ENCODE data around the gene FAM107B. TPM values are rescaled to one million over a fixed set of nuclear protein-coding genes. Genes with fewer than 3 reads are reported as not detected.

FAM107B gene
- total RNA-seq, 1 experiment from 2014 or later: 144 TPM

- H3K79me2 ChIP-seq (ENCODE audit: low read depth): no peaks in the 10 kb centered on the region
- no peaks in the 10 kb centered on the region for H3K27me3 ChIP-seq (ENCODE audit: insufficient read depth, low read depth)
- H2AFZ ChIP-seq: no peak overlapping the region
- intact Hi-C loops (cut with micrococcal nuclease; ENCODE audit: unreplicated experiment): no loop called here
- no peak overlapping the region for H3K4me2 ChIP-seq
- TF ChIP-seq CTCF (conservative IDR thresholded peaks at IDR 0.05) (no peak), EZH2 (IDR thresholded peaks at IDR 0.05; ENCODE audit: low read depth) (no peak)
- ChIA-PET CTCF (no interaction called here), POLR2A (ENCODE audit: unreplicated experiment) (no interaction called here)
- no peak for DNase-seq
- H3K27ac ChIP-seq: no peak overlapping the region
- peaks cover 8% of the 10 kb centered on the region; the same call in 1 of the 2 replicates for H3K4me1 ChIP-seq (replicated peaks; ENCODE audit: insufficient read depth)
- no peaks in the 10 kb centered on the region for H4K20me1 ChIP-seq (ENCODE audit: insufficient read depth)
- no peaks in the 10 kb centered on the region for H3K36me3 ChIP-seq (ENCODE audit: low read depth)
- no TSS peak for BruUV-seq (replicated peaks)
- no peaks in the 10 kb centered on the region for H3K9me2 ChIP-seq (ENCODE audit: insufficient read depth)
- H3F3A ChIP-seq (ENCODE audit: insufficient read depth, low read depth): no peaks in the 10 kb centered on the region
- H3K9me3 ChIP-seq (ENCODE audit: insufficient read depth, low read depth): no peaks in the 10 kb centered on the region
- H3K4me3 ChIP-seq: no peak overlapping the region
These were observed 98.0 kb downstream of the FAM107B start for GRCh38 chr10:14676732-14677131.

GRCh38 chr10:14674376-14675050, 100.2 kb downstream of the FAM107B start:
- Histone ChIP-seq H4K20me1 (ENCODE audit: insufficient read depth) (no peaks in the 10 kb centered on the region), H3K4me2 (no peak overlapping the region), H3K27ac (no peak overlapping the region), H3F3A (ENCODE audit: insufficient read depth, low read depth) (peaks cover 16% of the 10 kb centered on the region; the same call in 1 of the 2 replicates), H3K79me2 (ENCODE audit: low read depth) (no peaks in the 10 kb centered on the region), H3K4me3 (no peak overlapping the region), H3K4me1 (replicated peaks; ENCODE audit: insufficient read depth) (peaks cover 18% of the 10 kb centered on the region), H3K36me3 (ENCODE audit: low read depth) (no peaks in the 10 kb centered on the region; the same call in 1 of the 2 replicates), H3K9me3 (ENCODE audit: insufficient read depth, low read depth) (no peaks in the 10 kb centered on the region), H3K27me3 (ENCODE audit: insufficient read depth, low read depth) (no peaks in the 10 kb centered on the region), H2AFZ (no peak overlapping the region), H3K9me2 (ENCODE audit: insufficient read depth) (no peaks in the 10 kb centered on the region; the same call in 1 of the 2 replicates)
- intact Hi-C loops (cut with micrococcal nuclease; ENCODE audit: unreplicated experiment): no loop called here
- BruUV-seq (replicated peaks): no TSS peak
- CTCF ChIA-PET: interaction anchor here (0.6 kb wide), 1 partner anchor 688 kb away, joined by 3 read pairs; no protein-coding TSS in a partner anchor
- TF ChIP-seq EZH2 (IDR thresholded peaks at IDR 0.05; ENCODE audit: low read depth): no peak
- TF ChIP-seq CTCF (conservative IDR thresholded peaks at IDR 0.05): no peak
- POLR2A ChIA-PET (ENCODE audit: unreplicated experiment): no interaction called here
- no peak for DNase-seq

- no peak overlapping the region for H3K27ac ChIP-seq
- intact Hi-C loops (cut with micrococcal nuclease; ENCODE audit: unreplicated experiment): no loop called here
- POLR2A ChIA-PET (ENCODE audit: unreplicated experiment): no interaction called here
- H4K20me1 ChIP-seq (ENCODE audit: insufficient read depth): no peaks in the 10 kb centered on the region
- H3K4me2 ChIP-seq: no peak overlapping the region
- H3K4me3 ChIP-seq: no peak overlapping the region
- no peak for DNase-seq
- H3K9me3 ChIP-seq (ENCODE audit: insufficient read depth, low read depth): no peaks in the 10 kb centered on the region
- CTCF ChIA-PET: no interaction called here
- no peaks in the 10 kb centered on the region; the same call in 1 of the 2 replicates for H3K36me3 ChIP-seq (ENCODE audit: low read depth)
- H2AFZ ChIP-seq: no peak overlapping the region
- no peaks in the 10 kb centered on the region for H3K27me3 ChIP-seq (ENCODE audit: insufficient read depth, low read depth)
- no peak for TF ChIP-seq CTCF (conservative IDR thresholded peaks at IDR 0.05)
- TF ChIP-seq EZH2 (IDR thresholded peaks at IDR 0.05; ENCODE audit: low read depth): no peak
- H3K4me1 ChIP-seq (replicated peaks; ENCODE audit: insufficient read depth): peaks cover 20% of the 10 kb centered on the region
- peaks cover 17% of the 10 kb centered on the region; the same call in 1 of the 2 replicates for H3F3A ChIP-seq (ENCODE audit: insufficient read depth, low read depth)
- no peaks in the 10 kb centered on the region; the same call in 1 of the 2 replicates for H3K9me2 ChIP-seq (ENCODE audit: insufficient read depth)
- no peaks in the 10 kb centered on the region for H3K79me2 ChIP-seq (ENCODE audit: low read depth)
- BruUV-seq (replicated peaks): no TSS peak
These were observed 101.4 kb downstream of the FAM107B start for GRCh38 chr10:14673189-14673861.

All from PC-9 (cell line).